Thyroid gland (tissue), 4 donors: ENCODE data around the gene RAI14.

ENCODE experiments used
- POLR2A ChIP-seq, 2 donors: fragments of 450-650 bp; IDR thresholded peaks; one replicate each; pipeline ENCODE4 v1.6.1; 2017; ENCODE audit warnings: antibody characterized with exemption in 2 of 2, mild to moderate bottlenecking in 2 of 2, moderate library complexity in 1 of 2
- TF ChIP-seq, protein P1 (sequence below), 6 experiments: fragments of 200-600 bp in 3 of 6; fragments of 450-650 bp in 3 of 6; sonication (generic) in 3 of 6; IDR thresholded peaks; one replicate each; pipeline ENCODE4 v1.5.1; 2016 to 2019; ENCODE audit warnings: antibody characterized with exemption in 6 of 6, mild to moderate bottlenecking in 2 of 6, inconsistent platforms in 1 of 6, moderate library complexity in 1 of 6

GRCh38 chr5:34881246-34881645, 225.1 kb downstream of the RAI14 start:
- TF ChIP-seq, protein P1, sequence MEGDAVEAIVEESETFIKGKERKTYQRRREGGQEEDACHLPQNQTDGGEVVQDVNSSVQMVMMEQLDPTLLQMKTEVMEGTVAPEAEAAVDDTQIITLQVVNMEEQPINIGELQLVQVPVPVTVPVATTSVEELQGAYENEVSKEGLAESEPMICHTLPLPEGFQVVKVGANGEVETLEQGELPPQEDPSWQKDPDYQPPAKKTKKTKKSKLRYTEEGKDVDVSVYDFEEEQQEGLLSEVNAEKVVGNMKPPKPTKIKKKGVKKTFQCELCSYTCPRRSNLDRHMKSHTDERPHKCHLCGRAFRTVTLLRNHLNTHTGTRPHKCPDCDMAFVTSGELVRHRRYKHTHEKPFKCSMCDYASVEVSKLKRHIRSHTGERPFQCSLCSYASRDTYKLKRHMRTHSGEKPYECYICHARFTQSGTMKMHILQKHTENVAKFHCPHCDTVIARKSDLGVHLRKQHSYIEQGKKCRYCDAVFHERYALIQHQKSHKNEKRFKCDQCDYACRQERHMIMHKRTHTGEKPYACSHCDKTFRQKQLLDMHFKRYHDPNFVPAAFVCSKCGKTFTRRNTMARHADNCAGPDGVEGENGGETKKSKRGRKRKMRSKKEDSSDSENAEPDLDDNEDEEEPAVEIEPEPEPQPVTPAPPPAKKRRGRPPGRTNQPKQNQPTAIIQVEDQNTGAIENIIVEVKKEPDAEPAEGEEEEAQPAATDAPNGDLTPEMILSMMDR (IDR thresholded peaks at IDR 0.05): no peak
- no peak for TF ChIP-seq POLR2A (IDR thresholded peaks at IDR 0.05)
